ENCODE results near the gene CNBD2. TPM values are rescaled to one million over a fixed set of nuclear protein-coding genes. Genes with fewer than 3 reads are reported as not detected.

Gene CNBD2
- total RNA-seq, 1 donor from 2014 or later: 2.1 TPM

DNA sequence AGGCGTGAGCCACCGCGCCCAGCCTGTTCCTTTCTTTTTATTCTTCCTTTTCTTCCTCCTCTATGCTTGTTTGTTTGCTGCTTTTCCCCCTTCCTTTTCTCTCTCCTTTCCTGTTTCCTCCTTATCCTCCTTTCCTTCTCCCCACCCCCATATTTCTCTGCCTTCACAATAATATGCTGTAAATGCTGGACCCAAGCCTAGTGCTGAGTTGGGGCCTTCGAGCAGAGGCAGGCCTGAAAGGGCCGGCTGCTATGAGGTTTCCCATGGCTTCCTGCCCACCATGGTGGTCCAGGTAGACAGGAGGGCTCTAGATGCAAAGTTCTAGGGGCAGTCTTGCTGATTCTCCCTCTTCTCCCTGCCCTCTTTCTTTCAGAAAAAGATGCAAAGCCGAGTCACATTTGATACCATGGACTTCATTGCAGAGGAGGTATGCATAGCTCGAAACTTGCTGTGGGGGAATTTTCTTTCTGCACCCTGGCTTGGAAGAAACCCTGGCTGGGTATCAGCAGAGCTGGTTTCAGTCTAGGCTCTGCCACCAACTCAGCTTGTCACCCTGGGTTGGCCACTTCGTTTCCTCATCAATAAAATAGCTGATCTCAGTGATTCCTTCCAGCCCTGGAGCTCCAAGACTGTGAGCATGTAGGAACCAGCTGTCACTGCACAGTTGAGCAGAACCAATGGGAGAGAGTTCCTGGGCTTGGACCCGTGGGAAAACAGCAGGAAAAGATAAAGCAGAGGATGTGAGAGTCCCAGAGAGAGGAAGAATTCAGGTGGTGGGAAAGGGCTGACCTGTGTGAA, 7.4 kb downstream of the CNBD2 start:
- DNase-seq (ENCODE audit: low read depth): no peak
- TF ChIP-seq, protein P1, sequence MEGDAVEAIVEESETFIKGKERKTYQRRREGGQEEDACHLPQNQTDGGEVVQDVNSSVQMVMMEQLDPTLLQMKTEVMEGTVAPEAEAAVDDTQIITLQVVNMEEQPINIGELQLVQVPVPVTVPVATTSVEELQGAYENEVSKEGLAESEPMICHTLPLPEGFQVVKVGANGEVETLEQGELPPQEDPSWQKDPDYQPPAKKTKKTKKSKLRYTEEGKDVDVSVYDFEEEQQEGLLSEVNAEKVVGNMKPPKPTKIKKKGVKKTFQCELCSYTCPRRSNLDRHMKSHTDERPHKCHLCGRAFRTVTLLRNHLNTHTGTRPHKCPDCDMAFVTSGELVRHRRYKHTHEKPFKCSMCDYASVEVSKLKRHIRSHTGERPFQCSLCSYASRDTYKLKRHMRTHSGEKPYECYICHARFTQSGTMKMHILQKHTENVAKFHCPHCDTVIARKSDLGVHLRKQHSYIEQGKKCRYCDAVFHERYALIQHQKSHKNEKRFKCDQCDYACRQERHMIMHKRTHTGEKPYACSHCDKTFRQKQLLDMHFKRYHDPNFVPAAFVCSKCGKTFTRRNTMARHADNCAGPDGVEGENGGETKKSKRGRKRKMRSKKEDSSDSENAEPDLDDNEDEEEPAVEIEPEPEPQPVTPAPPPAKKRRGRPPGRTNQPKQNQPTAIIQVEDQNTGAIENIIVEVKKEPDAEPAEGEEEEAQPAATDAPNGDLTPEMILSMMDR (conservative IDR thresholded peaks at IDR 0.05; ENCODE audit: low read depth, low read length): no peak
- no peak overlapping the region for H3K4me3 ChIP-seq (ENCODE audit: low read depth, low read length)

DNA sequence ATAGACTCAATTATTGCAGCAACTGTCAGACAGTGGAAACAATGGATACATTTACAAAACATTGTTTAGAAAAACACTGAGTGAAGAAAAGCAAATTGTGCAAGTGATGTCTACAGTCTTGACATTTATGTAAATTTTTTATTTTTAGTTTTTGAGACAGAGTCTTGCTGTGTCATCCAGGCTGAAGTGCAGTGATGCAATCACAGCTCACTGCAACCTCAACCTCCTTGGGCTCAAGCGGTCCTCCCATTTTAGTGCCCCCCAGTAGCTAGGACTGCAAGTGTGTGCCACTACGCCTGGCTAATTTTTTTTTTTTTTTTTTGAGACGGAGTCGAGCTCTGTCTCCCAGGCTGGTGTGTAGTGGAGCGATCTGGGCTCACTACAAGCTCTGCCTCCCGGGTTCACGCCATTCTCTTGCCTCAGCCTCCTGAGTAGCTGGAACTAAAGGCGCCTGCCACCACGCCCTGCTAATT, 9.7 kb downstream of the CNBD2 start:
- no peak overlapping the region for H3K4me3 ChIP-seq (ENCODE audit: low read depth, low read length)
- DNase-seq (ENCODE audit: low read depth): no peak
- TF ChIP-seq, protein P1 (conservative IDR thresholded peaks at IDR 0.05; ENCODE audit: low read depth, low read length): no peak

DNA sequence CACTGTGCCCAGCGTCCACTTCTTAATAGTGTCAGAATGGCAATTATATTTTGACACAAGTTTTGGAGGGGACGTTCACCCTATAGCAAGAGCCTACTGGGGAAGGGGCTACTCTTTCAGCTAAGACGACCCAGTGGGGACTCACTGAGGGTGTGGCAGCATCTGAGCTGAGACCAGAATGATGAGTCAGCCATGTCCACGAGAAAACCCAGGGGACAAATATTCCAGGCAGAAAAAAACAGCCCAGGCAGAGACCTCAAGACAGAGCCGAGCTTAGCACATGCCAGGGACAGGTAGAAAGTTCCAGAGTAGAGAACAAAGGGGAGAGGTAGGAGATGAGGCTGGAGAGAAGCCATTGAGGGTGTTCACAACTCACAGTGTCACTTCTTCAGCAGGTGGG, 11.2 kb downstream of the CNBD2 start:
- no peak for DNase-seq (ENCODE audit: low read depth)

DNA sequence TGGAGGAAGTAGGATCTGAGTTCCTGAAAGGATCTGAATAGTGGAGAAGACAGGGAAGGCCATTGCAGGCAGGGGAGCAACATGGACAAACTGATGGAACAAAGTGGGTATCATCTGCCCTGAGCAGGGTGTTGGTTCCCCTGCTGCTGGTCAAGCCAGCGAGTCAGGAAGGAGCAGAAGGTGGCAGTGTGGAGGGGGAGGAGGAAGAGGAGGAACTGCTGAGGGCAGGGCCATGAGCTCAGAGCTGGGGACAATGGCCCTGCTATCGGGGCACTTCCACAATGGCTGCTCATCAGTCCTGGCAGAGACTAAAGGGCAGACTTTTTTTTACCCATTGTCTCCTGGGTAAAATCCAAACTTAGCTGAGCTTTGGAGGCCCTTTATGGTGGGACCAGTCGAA, 13.6 kb downstream of the CNBD2 start:
- no peak overlapping the region for H3K4me3 ChIP-seq (ENCODE audit: low read depth, low read length)
- DNase-seq (ENCODE audit: low read depth): no peak
- TF ChIP-seq, protein P1 (conservative IDR thresholded peaks at IDR 0.05; ENCODE audit: low read depth, low read length): no peak

More for the DNA sequence above, 11.2 kb downstream of the CNBD2 start:
- TF ChIP-seq, protein P1 (conservative IDR thresholded peaks at IDR 0.05; ENCODE audit: low read depth, low read length): no peak
- no peak overlapping the region for H3K4me3 ChIP-seq (ENCODE audit: low read depth, low read length)

DNA sequence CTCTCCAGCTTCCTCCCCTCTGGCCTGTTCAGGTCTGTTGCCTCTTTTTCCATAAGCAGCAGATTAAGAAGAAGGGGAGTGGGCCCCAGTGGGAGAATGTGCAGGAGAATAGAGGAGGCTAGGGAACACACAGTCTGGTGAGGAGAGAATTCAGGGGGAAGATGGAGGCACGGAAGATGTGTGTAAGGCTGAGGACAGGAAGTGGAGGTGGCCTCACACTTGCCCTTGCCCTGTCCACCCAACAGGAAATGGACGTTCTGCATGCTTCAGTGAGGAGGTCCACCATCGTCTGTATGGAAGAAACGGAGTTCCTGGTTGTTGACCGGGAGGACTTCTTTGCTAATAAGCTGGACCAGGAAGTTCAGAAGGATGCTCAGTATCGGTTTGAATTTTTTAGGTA, 16.0 kb downstream of the CNBD2 start:
- TF ChIP-seq, protein P1 (conservative IDR thresholded peaks at IDR 0.05; ENCODE audit: low read depth, low read length): no peak
- no peak overlapping the region for H3K4me3 ChIP-seq (ENCODE audit: low read depth, low read length)
- no peak for DNase-seq (ENCODE audit: low read depth)

DNA sequence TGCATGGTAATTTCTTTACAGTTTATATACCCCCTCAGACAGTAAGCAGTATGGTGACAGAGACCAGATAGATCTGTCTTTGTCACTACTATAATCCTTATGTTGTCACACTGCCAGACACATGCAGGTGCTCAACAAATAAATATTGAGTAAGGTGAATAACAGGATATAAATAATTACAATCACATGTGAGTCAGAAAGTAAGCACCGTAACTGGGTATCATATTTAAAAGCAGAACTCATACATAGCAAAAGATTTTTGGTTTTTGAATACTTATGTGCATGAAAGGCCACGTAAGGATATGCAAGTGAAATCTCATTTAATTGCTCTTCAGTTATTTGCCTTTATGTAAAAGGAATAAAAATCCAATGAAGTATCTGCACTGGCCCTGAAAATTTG, 17.4 kb downstream of the CNBD2 start:
- TF ChIP-seq, protein P1 (conservative IDR thresholded peaks at IDR 0.05; ENCODE audit: low read depth, low read length): no peak
- no peak for DNase-seq (ENCODE audit: low read depth)

More for the DNA sequence above, 17.4 kb downstream of the CNBD2 start:
- H3K4me3 ChIP-seq (ENCODE audit: low read depth, low read length): no peak overlapping the region
